ENCODE measurements around the gene TRMT44. TPM values are rescaled to one million over a fixed set of nuclear protein-coding genes. Genes with fewer than 3 reads are reported as not detected.

The TRMT44 gene
- total and polyA plus RNA-seq, 2 of the 4 experiments (the other 2 are of a cell fraction) = 7.3 to 8.1 TPM

DNA sequence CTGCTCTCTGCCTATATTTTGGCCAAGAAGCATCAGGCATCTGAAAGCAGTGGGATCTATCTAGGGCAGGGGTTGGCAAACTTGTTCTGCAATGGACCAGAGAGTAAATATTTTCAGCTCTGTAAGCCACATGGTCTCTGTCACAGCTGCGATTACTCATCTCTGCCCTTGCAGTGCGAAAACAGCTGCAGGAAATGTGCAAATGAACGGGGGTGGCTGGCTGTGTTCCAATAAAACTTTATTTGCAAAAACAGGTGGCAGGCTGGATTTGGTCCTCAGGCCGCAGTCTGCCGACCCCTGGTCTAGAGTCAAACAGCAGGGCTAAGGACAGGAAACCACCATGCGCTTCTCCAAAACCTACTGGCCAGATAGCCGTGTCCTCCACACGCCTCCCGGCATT, 48.6 kb upstream of the TRMT44 start:
- Histone ChIP-seq H2AK5ac (ENCODE audit: low read depth, low read length) (no peak overlapping the region), H3K4ac (ENCODE audit: low read depth, low read length) (no peak overlapping the region), H3K4me3 (ENCODE audit: insufficient read depth, low read depth, low read length) (no peak overlapping the region), H3K4me2 (ENCODE audit: low read depth, low read length) (no peak overlapping the region), H2BK5ac (ENCODE audit: low read depth, low read length, poor library complexity, severe bottlenecking) (no peak overlapping the region), H3K4me1 (ENCODE audit: control insufficient read depth, insufficient read depth, low read length) (peaks cover 22% of the 10 kb centered on the region), H2AK9ac (replicated peaks; ENCODE audit: low read depth, low read length, poor library complexity) (no peak overlapping the region), H3K27ac (ENCODE audit: insufficient read depth, low read length) (no peak overlapping the region), H2BK20ac (ENCODE audit: low read depth, low read length) (no peak overlapping the region), H3K79me1 (ENCODE audit: low read depth in 1 of 2, low read length in 2 of 2) (no peaks in the 10 kb centered on the region; a peak in 1 of 4 replicates), H3K18ac (ENCODE audit: low read depth, low read length) (no peak overlapping the region), H3K56ac (ENCODE audit: extremely low read depth, insufficient read depth, low read length) (no peak overlapping the region), H2BK120ac (ENCODE audit: low read depth, low read length) (no peak overlapping the region), H2AFZ (replicated peaks; ENCODE audit: low read length, poor library complexity) (no peak overlapping the region), H3K14ac (replicated peaks; ENCODE audit: low read depth, low read length) (no peak overlapping the region), H4K5ac (ENCODE audit: low read depth, low read length) (no peak overlapping the region), H3K9me1 (ENCODE audit: insufficient read depth, low read length) (peaks cover 15% of the 10 kb centered on the region; the same call in 1 of the 2 replicates), H2BK15ac (ENCODE audit: low read depth, low read length) (no peak overlapping the region; the same call in 2 of the 3 replicates), H3K9me3 (ENCODE audit: control insufficient read depth, insufficient read depth, low read length) (no peaks in the 10 kb centered on the region), H3K9ac (ENCODE audit: low read depth, low read length) (no peak overlapping the region), H3K36me3 (ENCODE audit: control insufficient read depth, insufficient read depth, low read length) (peaks cover 30% of the 10 kb centered on the region; the same call in 1 of the 2 replicates), H3K23ac (ENCODE audit: low read depth, low read length) (no peak overlapping the region), H4K8ac (ENCODE audit: low read depth in 2 of 2, low read length in 2 of 2) (no peak overlapping the region), H4K20me1 (ENCODE audit: insufficient read depth, low read length) (peaks cover 17% of the 10 kb centered on the region), H3K27me3 (ENCODE audit: control insufficient read depth, insufficient read depth, low read length) (no peaks in the 10 kb centered on the region), H4K91ac (ENCODE audit: insufficient read depth, low read depth, low read length) (no peak overlapping the region)
- no TSS peak for BruUV-seq (replicated peaks)
- CTCF ChIA-PET = interaction anchor here (1.2 kb wide), 1 partner anchor 116 kb away, joined by 3 read pairs; no protein-coding TSS in a partner anchor
- WGBS, 2 experiments (ENCODE audit: extremely low coverage in 2 of 2, insufficient read length in 1 of 2) = 18% methylated on average over 5 of the region's 9 CpGs; no CpG with 5 or more reads in 1 of the 2 experiments
- ATAC-seq (ENCODE audit: low read depth) (peak; percentile 52), DNase-seq (peak; percentile 89)
- TF ChIP-seq, protein P1, sequence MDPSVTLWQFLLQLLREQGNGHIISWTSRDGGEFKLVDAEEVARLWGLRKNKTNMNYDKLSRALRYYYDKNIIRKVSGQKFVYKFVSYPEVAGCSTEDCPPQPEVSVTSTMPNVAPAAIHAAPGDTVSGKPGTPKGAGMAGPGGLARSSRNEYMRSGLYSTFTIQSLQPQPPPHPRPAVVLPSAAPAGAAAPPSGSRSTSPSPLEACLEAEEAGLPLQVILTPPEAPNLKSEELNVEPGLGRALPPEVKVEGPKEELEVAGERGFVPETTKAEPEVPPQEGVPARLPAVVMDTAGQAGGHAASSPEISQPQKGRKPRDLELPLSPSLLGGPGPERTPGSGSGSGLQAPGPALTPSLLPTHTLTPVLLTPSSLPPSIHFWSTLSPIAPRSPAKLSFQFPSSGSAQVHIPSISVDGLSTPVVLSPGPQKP (IDR thresholded peaks at IDR 0.05; ENCODE audit: borderline replicate concordance, low read depth, low read length) = no peak
- TF ChIP-seq CHD1 (IDR thresholded peaks at IDR 0.05; ENCODE audit: low read depth, low read length) (no peak), POLR2A (IDR thresholded peaks at IDR 0.05; ENCODE audit: low read depth, low read length) (no peak), USF2 (IDR thresholded peaks at IDR 0.05; ENCODE audit: low read depth, low read length) (peak; percentile 42; the same call in 1 of the 2 replicates), MAZ (IDR thresholded peaks at IDR 0.05; ENCODE audit: borderline replicate concordance, low read depth, low read length) (no peak), RFX5 (IDR thresholded peaks at IDR 0.05; ENCODE audit: low read depth, low read length) (no peak), MXI1 (IDR thresholded peaks at IDR 0.05; ENCODE audit: borderline replicate concordance, low read depth, low read length) (peak; percentile 88), RCOR1 (IDR thresholded peaks at IDR 0.05; ENCODE audit: insufficient replicate concordance, low read length) (peak; percentile 48), SMC3 (IDR thresholded peaks at IDR 0.05; ENCODE audit: low read depth, low read length) (no peak), RAD21 (IDR thresholded peaks at IDR 0.05; ENCODE audit: low read length) (no peak), BHLHE40 (IDR thresholded peaks at IDR 0.05; ENCODE audit: low read depth, low read length) (peak; percentile 50; the same call in 1 of the 2 replicates), MAFK (IDR thresholded peaks at IDR 0.05; ENCODE audit: low read depth, low read length) (no peak), FOS (IDR thresholded peaks at IDR 0.05; ENCODE audit: low read depth, low read length) (peak; percentile 44; the same call in 1 of the 2 replicates), NFE2L2 (IDR thresholded peaks at IDR 0.05; ENCODE audit: low read depth, low read length) (no peak), CEBPB (IDR thresholded peaks at IDR 0.05; ENCODE audit: low read depth, low read length) (0 out of 2 replicates have a peak, but pooled peaks have one; percentile 48)
- TF ChIP-seq, protein P2, sequence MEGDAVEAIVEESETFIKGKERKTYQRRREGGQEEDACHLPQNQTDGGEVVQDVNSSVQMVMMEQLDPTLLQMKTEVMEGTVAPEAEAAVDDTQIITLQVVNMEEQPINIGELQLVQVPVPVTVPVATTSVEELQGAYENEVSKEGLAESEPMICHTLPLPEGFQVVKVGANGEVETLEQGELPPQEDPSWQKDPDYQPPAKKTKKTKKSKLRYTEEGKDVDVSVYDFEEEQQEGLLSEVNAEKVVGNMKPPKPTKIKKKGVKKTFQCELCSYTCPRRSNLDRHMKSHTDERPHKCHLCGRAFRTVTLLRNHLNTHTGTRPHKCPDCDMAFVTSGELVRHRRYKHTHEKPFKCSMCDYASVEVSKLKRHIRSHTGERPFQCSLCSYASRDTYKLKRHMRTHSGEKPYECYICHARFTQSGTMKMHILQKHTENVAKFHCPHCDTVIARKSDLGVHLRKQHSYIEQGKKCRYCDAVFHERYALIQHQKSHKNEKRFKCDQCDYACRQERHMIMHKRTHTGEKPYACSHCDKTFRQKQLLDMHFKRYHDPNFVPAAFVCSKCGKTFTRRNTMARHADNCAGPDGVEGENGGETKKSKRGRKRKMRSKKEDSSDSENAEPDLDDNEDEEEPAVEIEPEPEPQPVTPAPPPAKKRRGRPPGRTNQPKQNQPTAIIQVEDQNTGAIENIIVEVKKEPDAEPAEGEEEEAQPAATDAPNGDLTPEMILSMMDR (conservative IDR thresholded peaks at IDR 0.05; ENCODE audit: low read depth, low read length) = no peak
- dilution Hi-C loops (cut with HindIII; ENCODE audit: low sequenced_read_pairs, unreplicated experiment) (no loop called here), intact Hi-C loops (cut with micrococcal nuclease) (loop anchor here (1.0 to 2.0 kb wide), 2 partner anchors 37 to 118 kb away; no protein-coding TSS in a partner anchor), in situ Hi-C loops (cut with MboI; ENCODE audit: low sequenced_read_pairs) (no loop called here)
- POLR2A ChIA-PET (ENCODE audit: unreplicated experiment) = no interaction called here
